ENCODE measurements around the gene TBX3. TPM values are rescaled to one million over a fixed set of nuclear protein-coding genes. Genes with fewer than 3 reads are reported as not detected.

TBX3 gene
- total and polyA plus RNA-seq, 2 donors (not counting 3 experiments of a cell fraction or from before 2014, with no cell fraction given) = 0.52 to 2.0 TPM

GRCh38 chr12:114682785-114683708 is 928 bp downstream of the TBX3 start:
- Histone ChIP-seq H3K27ac (ENCODE audit: insufficient read depth, low read depth, low read length) (no peak overlapping the region), H3K79me2 (ENCODE audit: control insufficient read depth, insufficient read depth, low read length) (no peaks in the 10 kb centered on the region), H3K27me3 (ENCODE audit: control insufficient read depth in 2 of 2, insufficient read depth in 2 of 2, low read length in 2 of 2) (peaks cover 35 to 36% of the 10 kb centered on the region in 2 experiments), H3K36me3 (ENCODE audit: control insufficient read depth in 2 of 2, extremely low read depth in 1 of 2, insufficient read depth in 2 of 2, low read length in 2 of 2) (no peaks in the 10 kb centered on the region), H3K4me2 (ENCODE audit: insufficient read depth, low read length) (peak overlapping the region; percentile 76), H3K9me1 (replicated peaks; ENCODE audit: control insufficient read depth, extremely low read depth, insufficient read depth, low read length) (no peaks in the 10 kb centered on the region), H3K9ac (replicated peaks; ENCODE audit: extremely low read depth, insufficient read depth, low read length) (peak overlapping the region; percentile 36), H4K20me1 (replicated peaks; ENCODE audit: control insufficient read depth, extremely low read depth, insufficient read depth, low read length) (no peaks in the 10 kb centered on the region), H3K4me3 (replicated peaks in 1 of 3; ENCODE audit: insufficient read depth in 1 of 3, low read depth in 1 of 3, low read length in 3 of 3) (peak overlapping the region; percentile 28 to 58 (median 44)), H2AFZ (ENCODE audit: low read depth, low read length) (peak overlapping the region; percentile 76), H3K9me3 (replicated peaks; ENCODE audit: control insufficient read depth, insufficient read depth, low read length) (no peaks in the 10 kb centered on the region), H3K4me1 (ENCODE audit: control insufficient read depth, extremely low read depth, insufficient read depth, low read length) (no peaks in the 10 kb centered on the region)
- dilution Hi-C loops (cut with MboI; ENCODE audit: extremely low pct_ligation_motif_present, low sequenced_read_pairs) (no loop called here), intact Hi-C loops (cut with micrococcal nuclease) (loop anchor here (10.0 kb wide), 1 partner anchor 672 kb away; no protein-coding TSS in a partner anchor)
- DNase-seq (ENCODE audit: low read depth, low spot score) = peak; percentile 17
- ChIA-PET POLR2A (interaction anchor here (1.1 to 1.4 kb wide), 2 partner anchors 10 to 671 kb away, joined by 3 to 6 read pairs; no protein-coding TSS in a partner anchor), CTCF (interaction anchor here (1.4 to 2.1 kb wide), 5 partner anchors 7 to 1264 kb away, joined by 5 to 8 read pairs (median 6); no protein-coding TSS in a partner anchor)
- peak; percentile 42 for FAIRE-seq
- BruUV-seq (replicated peaks) = no TSS peak
- no peak for TF ChIP-seq POLR2A (IDR thresholded peaks at IDR 0.05; ENCODE audit: low read depth, low read length)
- TF ChIP-seq MAX (IDR thresholded peaks at IDR 0.05; ENCODE audit: insufficient read depth, insufficient read length) = no peak
- no peak for TF ChIP-seq POLR2AphosphoS5 (IDR thresholded peaks at IDR 0.05; ENCODE audit: insufficient read depth, low read depth, low read length)
- TF ChIP-seq CTCF (IDR thresholded peaks at IDR 0.05; ENCODE audit: extremely low read depth in 1 of 2, insufficient read depth in 1 of 2, low read depth in 1 of 2, low read length in 2 of 2) = no peak
- TF ChIP-seq JUN (IDR thresholded peaks at IDR 0.05; ENCODE audit: borderline replicate concordance, insufficient read depth, insufficient read length, low read depth) = no peak
- no peak for TF ChIP-seq MYC (IDR thresholded peaks at IDR 0.05; ENCODE audit: low read depth, low read length)
- TF ChIP-seq EZH2 (IDR thresholded peaks at IDR 0.05; ENCODE audit: borderline replicate concordance, low read depth, low read length, severe bottlenecking) = no peak
- TF ChIP-seq GATA2 (IDR thresholded peaks at IDR 0.05; ENCODE audit: insufficient read depth, insufficient read length, low read depth, low read length) = no peak
- no peak for TF ChIP-seq FOS (IDR thresholded peaks at IDR 0.05; ENCODE audit: borderline replicate concordance, insufficient read depth, low read length)

Measured in endothelial cell of umbilical vein (primary cell).